ENCODE data around the gene LHX4.
A peak's percentile ranks its signal among the peaks of the same experiment; 100 is the strongest.

DNA sequence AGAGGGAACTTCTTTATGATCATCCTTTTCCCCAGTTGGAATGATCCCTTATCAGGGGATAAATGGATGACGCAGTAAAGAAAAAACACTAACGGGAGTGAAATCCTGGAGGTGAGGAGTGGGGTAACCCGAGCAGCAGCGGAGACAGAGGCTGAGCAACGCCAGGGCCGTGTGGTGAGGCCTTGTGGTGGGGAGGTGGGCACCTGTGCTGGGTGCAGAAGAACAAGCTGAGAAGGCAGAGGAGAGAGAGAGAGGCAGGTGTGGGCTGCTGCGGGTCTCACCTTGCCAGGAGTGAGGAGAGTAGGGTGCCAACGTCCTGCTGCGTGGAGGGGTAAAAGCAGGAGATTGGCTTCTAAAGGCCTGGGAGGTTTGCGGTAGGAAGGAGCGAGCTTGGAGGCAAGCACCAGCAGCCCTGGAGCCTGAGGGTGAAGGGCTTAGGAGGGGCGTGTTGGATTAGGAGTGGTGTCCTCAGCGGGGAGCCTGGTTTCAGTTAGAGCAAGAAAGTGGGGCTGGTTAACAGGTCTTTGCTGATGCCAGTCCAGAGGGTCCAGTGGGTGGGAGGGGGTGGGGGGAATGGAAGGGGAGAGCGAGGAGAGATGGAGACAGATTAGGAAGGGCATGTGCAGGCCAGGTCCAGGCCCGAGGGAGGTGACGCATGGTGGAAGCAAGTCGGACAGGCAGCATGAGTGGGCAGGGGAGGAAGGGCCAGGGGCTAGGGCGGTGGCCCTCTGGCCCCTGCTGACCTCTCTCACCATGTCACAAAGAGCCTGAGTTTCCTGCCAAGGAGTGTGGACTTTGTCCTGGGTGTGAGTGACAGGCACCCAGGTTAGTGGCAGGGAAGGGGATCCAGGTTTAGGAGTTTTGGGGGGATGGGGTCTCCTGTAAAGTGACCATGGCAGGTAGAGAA, 36.7 kb upstream of the LHX4 start:
- TF ChIP-seq, protein P1, sequence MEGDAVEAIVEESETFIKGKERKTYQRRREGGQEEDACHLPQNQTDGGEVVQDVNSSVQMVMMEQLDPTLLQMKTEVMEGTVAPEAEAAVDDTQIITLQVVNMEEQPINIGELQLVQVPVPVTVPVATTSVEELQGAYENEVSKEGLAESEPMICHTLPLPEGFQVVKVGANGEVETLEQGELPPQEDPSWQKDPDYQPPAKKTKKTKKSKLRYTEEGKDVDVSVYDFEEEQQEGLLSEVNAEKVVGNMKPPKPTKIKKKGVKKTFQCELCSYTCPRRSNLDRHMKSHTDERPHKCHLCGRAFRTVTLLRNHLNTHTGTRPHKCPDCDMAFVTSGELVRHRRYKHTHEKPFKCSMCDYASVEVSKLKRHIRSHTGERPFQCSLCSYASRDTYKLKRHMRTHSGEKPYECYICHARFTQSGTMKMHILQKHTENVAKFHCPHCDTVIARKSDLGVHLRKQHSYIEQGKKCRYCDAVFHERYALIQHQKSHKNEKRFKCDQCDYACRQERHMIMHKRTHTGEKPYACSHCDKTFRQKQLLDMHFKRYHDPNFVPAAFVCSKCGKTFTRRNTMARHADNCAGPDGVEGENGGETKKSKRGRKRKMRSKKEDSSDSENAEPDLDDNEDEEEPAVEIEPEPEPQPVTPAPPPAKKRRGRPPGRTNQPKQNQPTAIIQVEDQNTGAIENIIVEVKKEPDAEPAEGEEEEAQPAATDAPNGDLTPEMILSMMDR (IDR thresholded peaks at IDR 0.05; ENCODE audit: low read depth, low read length, missing input control), result no peak
- TF ChIP-seq, protein P2, sequence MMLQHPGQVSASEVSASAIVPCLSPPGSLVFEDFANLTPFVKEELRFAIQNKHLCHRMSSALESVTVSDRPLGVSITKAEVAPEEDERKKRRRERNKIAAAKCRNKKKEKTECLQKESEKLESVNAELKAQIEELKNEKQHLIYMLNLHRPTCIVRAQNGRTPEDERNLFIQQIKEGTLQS (IDR thresholded peaks at IDR 0.05), result no peak
- TF ChIP-seq EGR1 (IDR thresholded peaks at IDR 0.05; ENCODE audit: low read depth in 2 of 2) (no peak), RXRA (IDR thresholded peaks at IDR 0.05) (peak in 1 of 2 donors; percentile 57), GABPA (IDR thresholded peaks at IDR 0.05 in 1 of 2, conservative IDR thresholded peaks at IDR 0.05 in 1 of 2) (no peak), TAF1 (conservative IDR thresholded peaks at IDR 0.05) (no peak), HNF4G (IDR thresholded peaks at IDR 0.05) (peak; percentile 54), YY1 (IDR thresholded peaks at IDR 0.05) (no peak), SP1 (IDR thresholded peaks at IDR 0.05) (peak; percentile 43)
- TF ChIP-seq, protein P3, sequence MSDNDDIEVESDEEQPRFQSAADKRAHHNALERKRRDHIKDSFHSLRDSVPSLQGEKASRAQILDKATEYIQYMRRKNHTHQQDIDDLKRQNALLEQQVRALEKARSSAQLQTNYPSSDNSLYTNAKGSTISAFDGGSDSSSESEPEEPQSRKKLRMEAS (IDR thresholded peaks at IDR 0.05), result no peak

Measured in liver (tissue), 3 donors.